Measurements from ENCODE around the gene FRRS1.

DNA sequence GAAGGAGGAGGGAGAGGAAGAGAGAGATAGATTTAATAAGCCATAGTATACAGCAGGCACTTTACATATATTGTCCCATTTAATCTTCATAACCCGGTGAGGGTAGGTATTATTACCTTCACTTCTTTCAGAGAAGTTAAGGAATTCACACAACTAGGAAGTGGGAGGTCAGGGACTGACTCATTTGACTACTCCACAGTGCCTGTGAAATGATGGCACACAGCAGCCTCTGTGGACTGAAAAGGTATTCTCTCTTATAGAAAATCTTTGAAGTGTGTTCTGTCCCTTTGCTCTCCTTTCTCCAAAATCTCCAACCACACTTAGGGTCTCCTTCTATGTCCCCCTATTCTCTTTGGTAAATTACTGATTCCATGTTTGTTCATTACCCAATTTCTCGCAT is 96.6 kb downstream of the FRRS1 start:
- TF ChIP-seq, protein P1, sequence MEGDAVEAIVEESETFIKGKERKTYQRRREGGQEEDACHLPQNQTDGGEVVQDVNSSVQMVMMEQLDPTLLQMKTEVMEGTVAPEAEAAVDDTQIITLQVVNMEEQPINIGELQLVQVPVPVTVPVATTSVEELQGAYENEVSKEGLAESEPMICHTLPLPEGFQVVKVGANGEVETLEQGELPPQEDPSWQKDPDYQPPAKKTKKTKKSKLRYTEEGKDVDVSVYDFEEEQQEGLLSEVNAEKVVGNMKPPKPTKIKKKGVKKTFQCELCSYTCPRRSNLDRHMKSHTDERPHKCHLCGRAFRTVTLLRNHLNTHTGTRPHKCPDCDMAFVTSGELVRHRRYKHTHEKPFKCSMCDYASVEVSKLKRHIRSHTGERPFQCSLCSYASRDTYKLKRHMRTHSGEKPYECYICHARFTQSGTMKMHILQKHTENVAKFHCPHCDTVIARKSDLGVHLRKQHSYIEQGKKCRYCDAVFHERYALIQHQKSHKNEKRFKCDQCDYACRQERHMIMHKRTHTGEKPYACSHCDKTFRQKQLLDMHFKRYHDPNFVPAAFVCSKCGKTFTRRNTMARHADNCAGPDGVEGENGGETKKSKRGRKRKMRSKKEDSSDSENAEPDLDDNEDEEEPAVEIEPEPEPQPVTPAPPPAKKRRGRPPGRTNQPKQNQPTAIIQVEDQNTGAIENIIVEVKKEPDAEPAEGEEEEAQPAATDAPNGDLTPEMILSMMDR (IDR thresholded peaks at IDR 0.05; ENCODE audit: insufficient read depth, low read length, poor library complexity, severe bottlenecking) = no peak
- TF ChIP-seq EZH2phosphoT487 (conservative IDR thresholded peaks at IDR 0.05; ENCODE audit: low read length) = no peak
